AG04450 (cell line): ENCODE measurements around the gene LRCH1. TPM values are rescaled to one million over a fixed set of nuclear protein-coding genes. Genes with fewer than 3 reads are reported as not detected.
A peak's percentile ranks its signal among the peaks of the same experiment; 100 is the strongest.

ENCODE experiments used
- CTCF ChIA-PET: fragments of 300-600, 350-600 bp; formaldehyde crosslinking; extraction: SDS; loops from one replicate; lab custom pipeline; 2022; ENCODE audit warnings: antibody characterized with exemption, inconsistent platforms; lab: Charles Lee
- POLR2A ChIA-PET: fragments of 350-600 bp; formaldehyde crosslinking; extraction: SDS; loops from one replicate; lab custom pipeline; 2021; ENCODE audit warnings: antibody characterized with exemption, inconsistent platforms; lab: Yijun Ruan, JAX
- DNase-seq: peaks from one replicate; pipeline ENCODE4 v3.0.0-alpha.2; 2011; ENCODE audit warnings: low read depth, low spot score
- H3K27ac ChIP-seq: one replicate; pipeline ENCODE4 v1.5.1; 2012; ENCODE audit warnings: low read depth, low read length, control low read depth
- H3K27me3 ChIP-seq: one replicate; pipeline ENCODE4 v1.6.0; 2012; ENCODE audit warnings: low read length; ENCODE audit not compliant: control insufficient read depth, insufficient read depth
- H3K4me3 ChIP-seq: 2 replicates; pipeline ENCODE4 v1.5.1; 2011; ENCODE audit warnings: mild to moderate bottlenecking, low read depth, low read length, control low read depth
- H3K9me3 ChIP-seq: 2 replicates; pipeline ENCODE4 v1.5.1; 2012; ENCODE audit warnings: low read length; ENCODE audit not compliant: control insufficient read depth, insufficient read depth
- polyA plus RNA-seq: library from polyadenylated mRNA; depleted of rRNA; stranded (reverse); fragments of >200 nt; gene quantifications from 2 replicates; pipeline ENCODE4 v1.2.3, GENCODE V29; 2011
- TF ChIP-seq, protein P1 (sequence below): IDR thresholded peaks from 2 replicates; pipeline ENCODE4 v1.5.1; 2011; ENCODE audit warnings: low read depth, low read length, control low read depth, inconsistent platforms

Gene LRCH1
- polyA plus RNA-seq, 1 experiment = 17.4 TPM

DNA sequence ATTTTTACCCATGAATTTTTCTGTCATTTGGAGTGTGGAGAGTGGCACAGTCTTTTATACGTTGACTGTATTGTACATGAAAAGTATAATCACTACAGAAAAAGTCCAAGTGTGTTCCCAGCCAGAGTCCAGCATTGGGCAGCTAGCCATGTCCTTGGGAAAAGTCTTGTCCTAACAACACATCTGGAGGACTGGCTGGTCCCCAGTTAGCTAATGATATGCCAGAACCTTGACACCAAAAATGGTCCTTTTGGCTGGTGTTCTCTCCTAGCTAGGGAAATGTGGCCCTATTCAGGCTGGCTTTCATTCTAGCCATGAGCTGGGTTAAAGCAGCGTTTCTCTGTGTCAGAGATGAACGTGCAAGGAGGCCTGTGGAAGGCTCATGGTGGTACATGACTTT, 145.0 kb downstream of the LRCH1 start:
- H3K27ac ChIP-seq = no peak overlapping the region
- POLR2A ChIA-PET = no interaction called here
- H3K9me3 ChIP-seq = no peaks in the 10 kb centered on the region
- DNase-seq = no peak
- no peaks in the 10 kb centered on the region for H3K27me3 ChIP-seq
- CTCF ChIA-PET = interaction anchor here (1.1 kb wide), 1 partner anchor 146 kb away, joined by 3 read pairs; no protein-coding TSS in a partner anchor
- H3K4me3 ChIP-seq = no peak overlapping the region
- TF ChIP-seq, protein P1, sequence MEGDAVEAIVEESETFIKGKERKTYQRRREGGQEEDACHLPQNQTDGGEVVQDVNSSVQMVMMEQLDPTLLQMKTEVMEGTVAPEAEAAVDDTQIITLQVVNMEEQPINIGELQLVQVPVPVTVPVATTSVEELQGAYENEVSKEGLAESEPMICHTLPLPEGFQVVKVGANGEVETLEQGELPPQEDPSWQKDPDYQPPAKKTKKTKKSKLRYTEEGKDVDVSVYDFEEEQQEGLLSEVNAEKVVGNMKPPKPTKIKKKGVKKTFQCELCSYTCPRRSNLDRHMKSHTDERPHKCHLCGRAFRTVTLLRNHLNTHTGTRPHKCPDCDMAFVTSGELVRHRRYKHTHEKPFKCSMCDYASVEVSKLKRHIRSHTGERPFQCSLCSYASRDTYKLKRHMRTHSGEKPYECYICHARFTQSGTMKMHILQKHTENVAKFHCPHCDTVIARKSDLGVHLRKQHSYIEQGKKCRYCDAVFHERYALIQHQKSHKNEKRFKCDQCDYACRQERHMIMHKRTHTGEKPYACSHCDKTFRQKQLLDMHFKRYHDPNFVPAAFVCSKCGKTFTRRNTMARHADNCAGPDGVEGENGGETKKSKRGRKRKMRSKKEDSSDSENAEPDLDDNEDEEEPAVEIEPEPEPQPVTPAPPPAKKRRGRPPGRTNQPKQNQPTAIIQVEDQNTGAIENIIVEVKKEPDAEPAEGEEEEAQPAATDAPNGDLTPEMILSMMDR = no peak

GRCh38 chr13:46698910-46699460, 146.0 kb downstream of the LRCH1 start:
- DNase-seq = no peak
- ChIA-PET POLR2A (no interaction called here), CTCF (interaction anchor here (1.4 kb wide), 1 partner anchor 147 kb away, joined by 4 read pairs; no protein-coding TSS in a partner anchor)

DNA sequence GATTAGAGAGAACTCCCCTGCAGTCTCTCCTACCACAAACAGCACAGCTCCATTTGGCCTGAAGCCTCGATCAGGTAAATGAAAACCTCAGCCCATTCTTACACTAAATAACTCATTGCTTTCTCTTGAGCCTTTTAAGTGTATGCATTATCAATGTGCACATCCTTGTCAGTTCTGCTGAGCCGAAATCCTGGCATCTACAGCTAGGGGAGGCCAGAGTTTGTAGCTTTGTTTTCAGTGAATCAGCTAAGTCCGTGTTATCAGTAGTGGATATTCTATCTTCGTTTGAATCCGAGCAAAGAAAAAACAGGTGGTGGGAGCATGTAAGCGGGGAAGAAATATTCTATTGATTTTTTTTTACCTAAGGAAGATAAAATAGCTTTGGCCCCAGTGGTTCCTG, 159.6 kb downstream of the LRCH1 start:
- Histone ChIP-seq H3K9me3 (no peaks in the 10 kb centered on the region), H3K4me3 (no peak overlapping the region), H3K27me3 (no peaks in the 10 kb centered on the region), H3K27ac (no peak overlapping the region)
- TF ChIP-seq, protein P1 = peak; percentile 21
- ChIA-PET POLR2A (no interaction called here), CTCF (interaction anchor here (1.0 to 2.9 kb wide), 2 partner anchors 9 to 160 kb away, joined by 3 to 22 read pairs; no protein-coding TSS in a partner anchor)
- no peak for DNase-seq

More at GRCh38 chr13:46698910-46699460, 146.0 kb downstream of the LRCH1 start:
- Histone ChIP-seq H3K4me3 (no peak overlapping the region), H3K27me3 (no peaks in the 10 kb centered on the region), H3K27ac (no peak overlapping the region), H3K9me3 (no peaks in the 10 kb centered on the region)
- TF ChIP-seq, protein P1 = no peak

DNA sequence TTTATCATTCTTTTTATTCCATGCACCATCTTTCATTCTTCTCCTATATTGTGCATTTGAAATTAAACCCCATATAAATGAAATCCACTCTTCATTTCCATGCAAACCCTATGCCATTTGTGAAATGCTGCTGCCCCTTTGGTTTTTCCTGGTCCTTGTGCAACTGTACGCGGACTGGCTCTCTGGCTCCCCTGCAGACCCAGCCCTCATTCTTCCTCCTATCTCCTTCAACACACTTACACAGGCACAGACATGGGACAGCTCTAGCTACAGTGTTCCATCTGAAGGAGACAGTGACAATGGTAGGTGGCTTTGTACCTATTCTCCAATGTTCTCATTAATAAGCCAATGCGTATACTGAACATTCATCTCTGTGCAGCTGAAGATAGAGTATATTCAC, 162.4 kb downstream of the LRCH1 start:
- H3K9me3 ChIP-seq = no peaks in the 10 kb centered on the region
- H3K27me3 ChIP-seq = no peaks in the 10 kb centered on the region
- H3K27ac ChIP-seq = no peak overlapping the region
- TF ChIP-seq, protein P1 = no peak
- POLR2A ChIA-PET = no interaction called here
- DNase-seq = no peak
- H3K4me3 ChIP-seq = no peak overlapping the region
- CTCF ChIA-PET = interaction anchor here (0.6 to 1.2 kb wide), 2 partner anchors 163 to 164 kb away, joined by 3 read pairs; no protein-coding TSS in a partner anchor

DNA sequence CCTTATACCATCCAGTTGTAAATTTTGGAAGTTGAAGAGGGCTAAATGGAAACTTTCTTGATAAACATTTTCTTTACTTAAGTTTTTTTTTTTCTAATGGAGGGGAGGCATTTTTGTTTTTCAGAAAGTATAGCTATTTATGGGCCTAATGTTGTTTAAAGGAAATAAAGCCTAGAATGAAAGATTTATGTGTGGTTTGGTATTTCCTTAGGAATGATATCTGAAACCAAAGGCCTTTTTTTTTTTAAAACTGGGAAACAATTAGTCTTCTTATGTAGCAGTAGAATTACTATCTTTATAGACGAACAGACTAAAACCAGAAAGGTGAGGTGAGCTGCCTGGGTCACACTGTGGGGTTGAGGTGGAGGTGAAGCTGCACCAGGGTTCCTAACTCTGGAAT, 163.9 kb downstream of the LRCH1 start:
- POLR2A ChIA-PET = no interaction called here
- no peaks in the 10 kb centered on the region for H3K27me3 ChIP-seq
- H3K9me3 ChIP-seq = no peaks in the 10 kb centered on the region
- TF ChIP-seq, protein P1 = no peak
- CTCF ChIA-PET = interaction anchor here (3.3 kb wide), 1 partner anchor 165 kb away, joined by 54 read pairs; the partner anchor contains the start of gene LRCH1
- no peak for DNase-seq
- no peak overlapping the region for H3K4me3 ChIP-seq
- H3K27ac ChIP-seq = no peak overlapping the region
